Measurements from ENCODE around the gene TCN2.

TCN2 gene

GRCh38 chr22:30655532-30655931, 48.6 kb downstream of the TCN2 start:
- Histone ChIP-seq H3K27ac (no peak overlapping the region), H3K9ac (no peak overlapping the region), H3K4me3 (IDR thresholded peaks at IDR 0.05; ENCODE audit: insufficient read depth, low read depth, low read length) (no peak overlapping the region), H3K4me1 (ENCODE audit: low read depth, poor library complexity, severe bottlenecking) (no peaks in the 10 kb centered on the region), H3K27me3 (ENCODE audit: insufficient read depth, low read depth) (no peaks in the 10 kb centered on the region), H3K36me3 (ENCODE audit: insufficient read depth) (no peaks in the 10 kb centered on the region), H2AFZ (ENCODE audit: low read depth) (no peak overlapping the region), H4K20me1 (ENCODE audit: insufficient read depth) (no peaks in the 10 kb centered on the region), H3K79me2 (ENCODE audit: insufficient read depth, low read depth) (no peaks in the 10 kb centered on the region), H3K4me2 (no peak overlapping the region)
- TF ChIP-seq CTCF (conservative IDR thresholded peaks at IDR 0.05; ENCODE audit: low read depth, low read length) = no peak

GRCh38 chr22:30662040-30662439, 55.1 kb downstream of the TCN2 start:
- no peak for TF ChIP-seq CTCF (conservative IDR thresholded peaks at IDR 0.05; ENCODE audit: low read depth, low read length)
- Histone ChIP-seq H3K36me3 (ENCODE audit: insufficient read depth) (no peaks in the 10 kb centered on the region), H3K4me1 (ENCODE audit: low read depth, poor library complexity, severe bottlenecking) (peaks cover 5% of the 10 kb centered on the region), H3K4me3 (IDR thresholded peaks at IDR 0.05; ENCODE audit: insufficient read depth, low read depth, low read length) (no peak overlapping the region), H3K79me2 (ENCODE audit: insufficient read depth, low read depth) (no peaks in the 10 kb centered on the region), H3K4me2 (no peak overlapping the region), H3K27me3 (ENCODE audit: insufficient read depth, low read depth) (no peaks in the 10 kb centered on the region), H2AFZ (ENCODE audit: low read depth) (no peak overlapping the region), H4K20me1 (ENCODE audit: insufficient read depth) (no peaks in the 10 kb centered on the region), H3K9ac (no peak overlapping the region), H3K27ac (no peak overlapping the region)

- TF ChIP-seq CTCF (conservative IDR thresholded peaks at IDR 0.05; ENCODE audit: low read depth, low read length) = no peak
- Histone ChIP-seq H3K27me3 (ENCODE audit: insufficient read depth, low read depth) (no peaks in the 10 kb centered on the region), H3K36me3 (ENCODE audit: insufficient read depth) (no peaks in the 10 kb centered on the region), H3K27ac (no peak overlapping the region), H3K4me1 (ENCODE audit: low read depth, poor library complexity, severe bottlenecking) (peaks cover 8% of the 10 kb centered on the region), H4K20me1 (ENCODE audit: insufficient read depth) (no peaks in the 10 kb centered on the region), H2AFZ (ENCODE audit: low read depth) (no peak overlapping the region), H3K9ac (no peak overlapping the region), H3K4me2 (no peak overlapping the region), H3K79me2 (ENCODE audit: insufficient read depth, low read depth) (no peaks in the 10 kb centered on the region), H3K4me3 (IDR thresholded peaks at IDR 0.05; ENCODE audit: insufficient read depth, low read depth, low read length) (no peak overlapping the region)
These were observed 57.8 kb downstream of the TCN2 start for GRCh38 chr22:30664798-30665197.

- Histone ChIP-seq H3K4me3 (IDR thresholded peaks at IDR 0.05; ENCODE audit: insufficient read depth, low read depth, low read length) (no peak overlapping the region), H3K79me2 (ENCODE audit: insufficient read depth, low read depth) (no peaks in the 10 kb centered on the region), H3K4me2 (no peak overlapping the region), H2AFZ (ENCODE audit: low read depth) (no peak overlapping the region), H3K36me3 (ENCODE audit: insufficient read depth) (no peaks in the 10 kb centered on the region), H3K9ac (no peak overlapping the region), H3K27me3 (ENCODE audit: insufficient read depth, low read depth) (no peaks in the 10 kb centered on the region), H3K4me1 (ENCODE audit: low read depth, poor library complexity, severe bottlenecking) (peaks cover 12% of the 10 kb centered on the region), H3K27ac (no peak overlapping the region), H4K20me1 (ENCODE audit: insufficient read depth) (no peaks in the 10 kb centered on the region)
- no peak for TF ChIP-seq CTCF (conservative IDR thresholded peaks at IDR 0.05; ENCODE audit: low read depth, low read length)
These were observed 58.3 kb downstream of the TCN2 start for GRCh38 chr22:30665266-30665665.
